Smooth muscle cell (in vitro differentiated cells): ENCODE data around the gene C3orf18. TPM values are rescaled to one million over a fixed set of nuclear protein-coding genes. Genes with fewer than 3 reads are reported as not detected.

Experiments used
- DNase-seq: peaks from one replicate; lab custom pipeline; 2025; ENCODE audit not compliant: unreplicated experiment; lab: John Stamatoyannopoulos, UW
- H2AFZ ChIP-seq: fragments of 200-600 bp; sonication (generic); 2 replicates; pipeline ENCODE4 v1.6.0; 2016; ENCODE audit warnings: antibody characterized with exemption, low read depth, mild to moderate bottlenecking
- H3F3A ChIP-seq: fragments of 200-600 bp; sonication (generic); 2 replicates; pipeline ENCODE4 v1.6.0; 2017; ENCODE audit warnings: antibody characterized with exemption, low read depth
- H3K27ac ChIP-seq: fragments of 200-600 bp; sonication (generic); 2 replicates; pipeline ENCODE4 v1.5.1; 2016; ENCODE audit warnings: low read depth, mild to moderate bottlenecking
- H3K27me3 ChIP-seq: fragments of 200-600 bp; sonication (generic); 2 replicates; pipeline ENCODE4 v1.6.1; 2016; ENCODE audit warnings: low read depth, mild to moderate bottlenecking
- H3K36me3 ChIP-seq: fragments of 200-600 bp; sonication (generic); 2 replicates; pipeline ENCODE4 v1.5.1; 2016; ENCODE audit warnings: low read depth
- H3K4me1 ChIP-seq: fragments of 200-600 bp; sonication (generic); 2 replicates; pipeline ENCODE4 v1.5.1; 2016; ENCODE audit warnings: low read depth
- H3K4me2 ChIP-seq: fragments of 200-600 bp; sonication (generic); 2 replicates; pipeline ENCODE4 v1.6.0; 2016; ENCODE audit warnings: mild to moderate bottlenecking
- H3K4me3 ChIP-seq: fragments of 200-600 bp; sonication (generic); 2 replicates; pipeline ENCODE4 v1.5.1; 2016; ENCODE audit warnings: mild to moderate bottlenecking
- H3K79me2 ChIP-seq: fragments of 200-600 bp; sonication (generic); 2 replicates; pipeline ENCODE4 v1.6.0; 2016; ENCODE audit warnings: low read depth, mild to moderate bottlenecking
- H3K9ac ChIP-seq: fragments of 200-600 bp; sonication (generic); 2 replicates; pipeline ENCODE4 v1.6.0; 2016; ENCODE audit warnings: low read depth
- H3K9me3 ChIP-seq: fragments of 200-600 bp; sonication (generic); replicated peaks from 2 replicates; pipeline ENCODE4 v1.5.1; 2016; ENCODE audit warnings: low read depth
- H4K20me1 ChIP-seq: fragments of 200-600 bp; sonication (generic); 2 replicates; pipeline ENCODE4 v1.6.0; 2016; ENCODE audit warnings: low read depth
- CTCF ChIP-seq: fragments of 200-600 bp; sonication (generic); IDR thresholded peaks from 2 replicates; pipeline ENCODE4 v1.5.1; 2017; ENCODE audit warnings: borderline replicate concordance, mild to moderate bottlenecking, antibody characterized with exemption; ENCODE audit not compliant: insufficient read depth, poor library complexity, severe bottlenecking
- WGBS: methylation state at CpG from one replicate; pipeline ENCODE4 v1.1.7; 2016; ENCODE audit warnings: low lambda C conversion rate; 5-methylcytosine and 5-hydroxymethylcytosine counted together
- polyA plus RNA-seq: library from polyadenylated mRNA; unstranded; fragments of >200 nt; fragmentation: Nextera tagmentation; extraction: Ambion mirVana; gene quantifications from 2 replicates; pipeline ENCODE4 v1.2.1, GENCODE V29; 2016
- total RNA-seq: library from RNA; depleted of rRNA; stranded (reverse); fragments of >200 nt; gene quantifications from 2 replicates; pipeline ENCODE4 v1.2.3, GENCODE V29; 2014

The C3orf18 gene
- total and polyA plus RNA-seq, 2 experiments from 2014 or later: 8.7 to 20.0 TPM

GRCh38 chr3:50532062-50532705, 35.4 kb downstream of the C3orf18 start:
- Histone ChIP-seq H3K27me3 (peaks cover 22% of the 10 kb centered on the region), H3K9me3 (no peaks in the 10 kb centered on the region), H4K20me1 (no peaks in the 10 kb centered on the region), H3K36me3 (no peaks in the 10 kb centered on the region), H3F3A (no peaks in the 10 kb centered on the region), H3K79me2 (no peaks in the 10 kb centered on the region), H2AFZ (no peak overlapping the region), H3K4me2 (no peak overlapping the region), H3K9ac (no peak overlapping the region), H3K27ac (no peak overlapping the region), H3K4me3 (no peak overlapping the region), H3K4me1 (no peaks in the 10 kb centered on the region)
- DNase-seq: no peak
- 84% methylated on average over 9 of the region's 9 CpGs for WGBS
- TF ChIP-seq CTCF: no peak

GRCh38 chr3:50531201-50531600, 36.3 kb downstream of the C3orf18 start:
- H3K4me1 ChIP-seq: no peaks in the 10 kb centered on the region
- TF ChIP-seq CTCF: no peak
- H3K4me3 ChIP-seq: no peak overlapping the region
- peaks cover 22% of the 10 kb centered on the region for H3K27me3 ChIP-seq
- no peak overlapping the region for H3K4me2 ChIP-seq
- H3K79me2 ChIP-seq: no peaks in the 10 kb centered on the region
- no peak overlapping the region for H3K27ac ChIP-seq
- no peaks in the 10 kb centered on the region for H4K20me1 ChIP-seq
- no peak overlapping the region for H2AFZ ChIP-seq
- DNase-seq: no peak
- H3K36me3 ChIP-seq: no peaks in the 10 kb centered on the region
- H3K9me3 ChIP-seq: no peaks in the 10 kb centered on the region
- H3K9ac ChIP-seq: no peak overlapping the region
- WGBS: 95% methylated on average over 4 of the region's 4 CpGs
- no peaks in the 10 kb centered on the region for H3F3A ChIP-seq

GRCh38 chr3:50530001-50530970, 37.3 kb downstream of the C3orf18 start:
- Histone ChIP-seq H3K27me3 (peaks cover 22% of the 10 kb centered on the region), H3K4me3 (peak overlapping the region; percentile 28), H3K36me3 (no peaks in the 10 kb centered on the region), H4K20me1 (no peaks in the 10 kb centered on the region), H2AFZ (no peak overlapping the region), H3K9me3 (no peaks in the 10 kb centered on the region), H3K79me2 (no peaks in the 10 kb centered on the region), H3K4me1 (no peaks in the 10 kb centered on the region), H3K9ac (no peak overlapping the region), H3K4me2 (peak overlapping the region; percentile 71), H3K27ac (no peak overlapping the region), H3F3A (no peaks in the 10 kb centered on the region)
- no peak for TF ChIP-seq CTCF
- no peak for DNase-seq
- WGBS: 18% methylated on average over 43 of the region's 48 CpGs
